Neural progenitor cell (in vitro differentiated cells): ENCODE measurements around the gene NMB. TPM values are rescaled to one million over a fixed set of nuclear protein-coding genes. Genes with fewer than 3 reads are reported as not detected.
A peak's percentile ranks its signal among the peaks of the same experiment; 100 is the strongest.

Experiments
- DNase-seq: peaks from one replicate; pipeline ENCODE4 v3.0.0-alpha.2; 2016; ENCODE audit warnings: low spot score
- H2AFZ ChIP-seq: fragments of 200-600 bp; sonication (generic); replicated peaks from 2 replicates; pipeline ENCODE4 v1.6.1; 2016; ENCODE audit warnings: antibody characterized with exemption
- H3F3A ChIP-seq: fragments of 200-600 bp; sonication (generic); 2 replicates; pipeline ENCODE4 v1.6.1; 2016; ENCODE audit warnings: antibody characterized with exemption, low read depth
- H3K27ac ChIP-seq: fragments of 200-600 bp; sonication (generic); 2 replicates; pipeline ENCODE4 v1.5.1; 2016; ENCODE audit warnings: mild to moderate bottlenecking
- H3K27me3 ChIP-seq: fragments of 200-600 bp; sonication (generic); 2 replicates; pipeline ENCODE4 v1.6.1; 2016; ENCODE audit warnings: mild to moderate bottlenecking, moderate library complexity
- H3K36me3 ChIP-seq: fragments of 200-600 bp; sonication (generic); 2 replicates; pipeline ENCODE4 v1.5.1; 2016
- H3K4me1 ChIP-seq: fragments of 200-600 bp; sonication (generic); 2 replicates; pipeline ENCODE4 v1.6.1; 2016; ENCODE audit warnings: mixed run types
- H3K4me2 ChIP-seq: fragments of 200-600 bp; sonication (generic); 2 replicates; pipeline ENCODE4 v1.6.1; 2016
- H3K4me3 ChIP-seq: fragments of 200-600 bp; sonication (generic); 2 replicates; pipeline ENCODE4 v1.5.1; 2016
- H3K79me2 ChIP-seq: fragments of 200-600 bp; sonication (generic); 2 replicates; pipeline ENCODE4 v1.6.1; 2016; ENCODE audit warnings: low read depth
- H3K9ac ChIP-seq: fragments of 200-600 bp; sonication (generic); 2 replicates; pipeline ENCODE4 v1.6.1; 2016
- H3K9me3 ChIP-seq: fragments of 200-600 bp; sonication (generic); 2 replicates; pipeline ENCODE4 v1.5.1; 2016; ENCODE audit warnings: low read depth
- H4K20me1 ChIP-seq: fragments of 200-600 bp; sonication (generic); 2 replicates; pipeline ENCODE4 v1.6.1; 2016; ENCODE audit warnings: low read depth
- H3K27ac Mint-ChIP-seq: 3 replicates; pipeline ENCODE4 v1.8.0; 2021; ENCODE audit warnings: mixed read lengths
- H3K27me3 Mint-ChIP-seq: 2 replicates; pipeline ENCODE4 v1.8.0; 2022; ENCODE audit warnings: low read depth, mild to moderate bottlenecking, inconsistent platforms, moderate library complexity, mixed read lengths; ENCODE audit not compliant: insufficient read depth
- H3K36me3 Mint-ChIP-seq: 3 replicates; pipeline ENCODE4 v1.8.0; 2021; ENCODE audit warnings: mixed read lengths
- H3K4me1 Mint-ChIP-seq: 3 replicates; pipeline ENCODE4 v1.8.0; 2021; ENCODE audit warnings: mixed read lengths
- H3K4me3 Mint-ChIP-seq: 3 replicates; pipeline ENCODE4 v1.8.0; 2021; ENCODE audit warnings: mild to moderate bottlenecking, moderate library complexity, mixed read lengths
- H3K9me3 Mint-ChIP-seq: 3 replicates; pipeline ENCODE4 v1.8.0; 2020; ENCODE audit warnings: mixed read lengths
- EZH2 ChIP-seq: fragments of 200-600 bp; sonication (generic); IDR thresholded peaks from 2 replicates; pipeline ENCODE4 v1.6.1; 2017; ENCODE audit warnings: antibody characterized with exemption, mild to moderate bottlenecking, moderate library complexity
- EZH2phosphoT487 ChIP-seq: fragments of 200-600 bp; sonication (generic); IDR thresholded peaks from 2 replicates; pipeline ENCODE4 v1.6.1; 2017; ENCODE audit warnings: antibody characterized with exemption
- total RNA-seq: library from RNA; depleted of rRNA; stranded (reverse); fragments of >200 nt; gene quantifications from 2 replicates; pipeline ENCODE4 v1.2.3, GENCODE V29; 2015; ENCODE audit warnings: low replicate concordance
- TF ChIP-seq, protein P1 (sequence below): fragments of 200-600 bp; sonication (generic); IDR thresholded peaks from 2 replicates; pipeline ENCODE4 v1.5.1; 2017; ENCODE audit warnings: antibody characterized with exemption, mild to moderate bottlenecking

Gene NMB
- total RNA-seq, 1 donor from 2014 or later: 0.24 TPM

DNA sequence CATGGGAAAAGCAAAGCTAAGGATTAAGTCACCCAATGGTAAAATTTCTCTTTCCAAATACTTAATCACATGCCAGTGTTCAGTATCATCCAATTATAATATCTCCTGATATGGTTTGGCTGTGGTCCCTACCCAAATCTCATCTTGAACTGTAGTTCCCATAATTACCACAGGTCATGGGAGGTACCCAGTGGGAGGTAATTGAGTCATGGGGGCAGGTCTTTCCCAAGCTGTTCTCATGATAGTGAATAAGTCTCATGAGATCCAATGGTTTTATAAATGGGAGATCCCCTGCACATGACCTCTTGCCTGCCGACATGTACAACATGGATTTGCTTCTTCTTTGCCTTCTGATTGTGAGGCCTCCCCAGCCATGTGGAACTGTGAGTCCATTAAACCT, 26.1 kb upstream of the NMB start:
- TF ChIP-seq, protein P1, sequence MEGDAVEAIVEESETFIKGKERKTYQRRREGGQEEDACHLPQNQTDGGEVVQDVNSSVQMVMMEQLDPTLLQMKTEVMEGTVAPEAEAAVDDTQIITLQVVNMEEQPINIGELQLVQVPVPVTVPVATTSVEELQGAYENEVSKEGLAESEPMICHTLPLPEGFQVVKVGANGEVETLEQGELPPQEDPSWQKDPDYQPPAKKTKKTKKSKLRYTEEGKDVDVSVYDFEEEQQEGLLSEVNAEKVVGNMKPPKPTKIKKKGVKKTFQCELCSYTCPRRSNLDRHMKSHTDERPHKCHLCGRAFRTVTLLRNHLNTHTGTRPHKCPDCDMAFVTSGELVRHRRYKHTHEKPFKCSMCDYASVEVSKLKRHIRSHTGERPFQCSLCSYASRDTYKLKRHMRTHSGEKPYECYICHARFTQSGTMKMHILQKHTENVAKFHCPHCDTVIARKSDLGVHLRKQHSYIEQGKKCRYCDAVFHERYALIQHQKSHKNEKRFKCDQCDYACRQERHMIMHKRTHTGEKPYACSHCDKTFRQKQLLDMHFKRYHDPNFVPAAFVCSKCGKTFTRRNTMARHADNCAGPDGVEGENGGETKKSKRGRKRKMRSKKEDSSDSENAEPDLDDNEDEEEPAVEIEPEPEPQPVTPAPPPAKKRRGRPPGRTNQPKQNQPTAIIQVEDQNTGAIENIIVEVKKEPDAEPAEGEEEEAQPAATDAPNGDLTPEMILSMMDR: no peak
- no peak for TF ChIP-seq EZH2phosphoT487
- TF ChIP-seq EZH2: no peak
- no peak overlapping the region for H3K4me3 ChIP-seq
- Mint-ChIP-seq H3K9me3 (no peaks in the 10 kb centered on the region), H3K27me3 (no peaks in the 10 kb centered on the region), H3K36me3 (peaks cover 33% of the 10 kb centered on the region), H3K4me3 (no peak overlapping the region), H3K27ac (no peak overlapping the region), H3K4me1 (no peaks in the 10 kb centered on the region)
- peaks cover 4% of the 10 kb centered on the region for H4K20me1 ChIP-seq
- H3K36me3 ChIP-seq: peaks cover 19% of the 10 kb centered on the region
- no peaks in the 10 kb centered on the region for H3K9me3 ChIP-seq
- no peaks in the 10 kb centered on the region for H3K27me3 ChIP-seq
- H2AFZ ChIP-seq: no peak overlapping the region
- peaks cover 9% of the 10 kb centered on the region for H3K79me2 ChIP-seq
- H3K4me2 ChIP-seq: no peak overlapping the region
- no peaks in the 10 kb centered on the region for H3F3A ChIP-seq
- no peak for DNase-seq
- H3K9ac ChIP-seq: no peak overlapping the region
- no peak overlapping the region for H3K27ac ChIP-seq
- H3K4me1 ChIP-seq: no peaks in the 10 kb centered on the region

DNA sequence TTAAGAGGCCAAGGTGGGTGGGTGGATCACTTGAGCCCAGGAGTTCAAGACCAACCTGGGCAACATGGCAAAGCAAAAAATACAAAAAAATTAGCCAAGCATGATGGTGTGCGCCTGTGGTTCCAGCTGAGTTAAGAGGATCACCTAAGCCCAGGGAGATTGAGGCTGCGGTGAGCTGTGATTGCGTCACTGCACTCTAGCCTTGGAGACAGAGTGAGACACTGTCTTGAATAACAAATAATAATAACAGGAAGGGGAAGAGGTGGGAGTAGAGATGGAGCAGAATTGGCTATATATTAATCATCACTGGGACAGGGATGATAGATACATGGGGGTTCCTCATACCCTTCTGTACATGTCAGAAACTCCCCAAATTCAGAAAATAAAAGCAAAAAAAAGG, 23.8 kb upstream of the NMB start:
- Mint-ChIP-seq H3K27ac (peak overlapping the region; percentile 50), H3K36me3 (peaks cover 27% of the 10 kb centered on the region), H3K4me1 (no peaks in the 10 kb centered on the region), H3K4me3 (no peak overlapping the region), H3K27me3 (no peaks in the 10 kb centered on the region), H3K9me3 (no peaks in the 10 kb centered on the region)
- no peaks in the 10 kb centered on the region for H3F3A ChIP-seq
- no peak overlapping the region for H3K27ac ChIP-seq
- no peaks in the 10 kb centered on the region for H3K4me1 ChIP-seq
- H3K27me3 ChIP-seq: no peaks in the 10 kb centered on the region
- H3K4me3 ChIP-seq: no peak overlapping the region
- H3K36me3 ChIP-seq: peaks cover 5% of the 10 kb centered on the region
- H2AFZ ChIP-seq: no peak overlapping the region
- peaks cover under 1% of the 10 kb centered on the region for H4K20me1 ChIP-seq
- no peaks in the 10 kb centered on the region for H3K9me3 ChIP-seq
- TF ChIP-seq EZH2: no peak
- TF ChIP-seq, protein P1: no peak
- TF ChIP-seq EZH2phosphoT487: no peak
- peaks cover 3% of the 10 kb centered on the region for H3K79me2 ChIP-seq
- H3K9ac ChIP-seq: no peak overlapping the region
- no peak overlapping the region for H3K4me2 ChIP-seq
- no peak for DNase-seq

DNA sequence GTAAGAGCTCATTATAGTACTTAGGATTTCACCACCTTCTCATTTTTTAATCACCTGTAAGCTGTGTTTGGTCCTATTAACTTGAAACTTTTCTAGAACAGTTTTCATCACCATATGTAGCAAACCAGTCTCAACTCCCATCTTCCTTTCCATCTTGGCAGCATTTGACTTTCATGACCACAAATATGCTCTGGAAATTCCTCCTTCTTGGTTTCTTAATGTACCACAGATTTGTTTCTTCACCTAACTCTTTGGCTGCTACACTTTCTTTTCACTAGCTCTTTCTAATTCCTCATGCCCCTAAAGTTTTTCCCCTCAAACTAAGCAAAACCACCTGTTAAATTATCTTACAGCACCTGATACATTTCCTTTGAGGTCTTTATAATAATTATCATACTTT, 13.2 kb upstream of the NMB start:
- no peak overlapping the region for H3K4me2 ChIP-seq
- no peak overlapping the region for H2AFZ ChIP-seq
- H3K27ac ChIP-seq: no peak overlapping the region
- peaks cover 17% of the 10 kb centered on the region for H3K36me3 ChIP-seq
- H3K4me3 Mint-ChIP-seq: no peak overlapping the region
- H3K4me1 Mint-ChIP-seq: no peaks in the 10 kb centered on the region
- no peaks in the 10 kb centered on the region for H3K9me3 Mint-ChIP-seq
- no peak overlapping the region for H3K27ac Mint-ChIP-seq
- no peaks in the 10 kb centered on the region for H4K20me1 ChIP-seq
- no peak overlapping the region for H3K9ac ChIP-seq
- peaks cover 3% of the 10 kb centered on the region for H3K79me2 ChIP-seq
- DNase-seq: no peak
- no peaks in the 10 kb centered on the region for H3K4me1 ChIP-seq
- no peaks in the 10 kb centered on the region for H3K27me3 ChIP-seq
- H3K9me3 ChIP-seq: no peaks in the 10 kb centered on the region
- H3K36me3 Mint-ChIP-seq: peaks cover 31% of the 10 kb centered on the region
- no peak overlapping the region for H3K4me3 ChIP-seq
- H3K27me3 Mint-ChIP-seq: peaks cover 3% of the 10 kb centered on the region
- TF ChIP-seq EZH2phosphoT487 (no peak), EZH2 (no peak)
- TF ChIP-seq, protein P1: no peak
- no peaks in the 10 kb centered on the region for H3F3A ChIP-seq
